SK-N-SH (cell line): ENCODE data around the gene FAM20A. TPM values are rescaled to one million over a fixed set of nuclear protein-coding genes. Genes with fewer than 3 reads are reported as not detected.

Source experiments
- CTCF ChIA-PET: fragments of 300-600, 350-600 bp; formaldehyde crosslinking; extraction: SDS; loops from one replicate; lab custom pipeline; 2021; lab: Yijun Ruan, JAX
- POLR2A ChIA-PET: fragments of 350-600 bp; sonication (Branson Sonifier 250); formaldehyde crosslinking; extraction: SDS; loops from one replicate; lab custom pipeline; 2020; ENCODE audit warnings: antibody characterized with exemption, inconsistent platforms; lab: Yijun Ruan, JAX
- DNase-seq: peaks from one replicate; pipeline ENCODE4 v3.0.0; 2012
- H2AFZ ChIP-seq: fragments of 200-600 bp; sonication (generic); 2 replicates; pipeline ENCODE4 v1.8.1; 2016; ENCODE audit warnings: antibody characterized with exemption, mild to moderate bottlenecking, low read depth
- H3F3A ChIP-seq: fragments of 200-600 bp; sonication (generic); replicated peaks from 2 replicates; pipeline ENCODE3; 2016; ENCODE audit warnings: antibody characterized with exemption, mild to moderate bottlenecking; ENCODE audit not compliant: insufficient read depth
- H3K27ac ChIP-seq, 2 experiments: fragments of 200-500 bp in 1 of 2; fragments of 200-600 bp in 1 of 2; sonication (Bioruptor generic) in 1 of 2; sonication (generic), shearing (Covaris generic) in 1 of 2; 2 replicates each; pipeline versions ENCODE4 v1.5.1 to v1.6.1; 2014 to 2016; ENCODE audit warnings: low read depth in 2 of 2, inconsistent platforms in 1 of 2, low read length in 1 of 2, mild to moderate bottlenecking in 1 of 2, mixed read lengths in 1 of 2
- H3K27me3 ChIP-seq: fragments of 200-600 bp; sonication (generic), shearing (Covaris generic); 2 replicates; pipeline ENCODE4 v1.6.1; 2016; ENCODE audit warnings: mixed run types; ENCODE audit not compliant: insufficient read depth
- H3K36me3 ChIP-seq, 2 experiments: fragments of 200-500 bp in 1 of 2; fragments of 200-600 bp in 1 of 2; sonication (Bioruptor generic) in 1 of 2; sonication (generic) in 1 of 2; replicated peaks in 1 of 2; 2 replicates each; pipeline versions ENCODE3 to v1.5.1; 2014 to 2016; ENCODE audit warnings: low read length in 1 of 2, mild to moderate bottlenecking in 1 of 2; ENCODE audit not compliant: insufficient read depth in 2 of 2, control insufficient read depth in 1 of 2
- H3K4me1 ChIP-seq, 2 experiments: fragments of 200-500 bp in 1 of 2; fragments of 200-600 bp in 1 of 2; sonication (Bioruptor generic) in 1 of 2; sonication (generic), shearing (Covaris generic) in 1 of 2; 2 replicates each; pipeline versions ENCODE4 v1.5.1 to v1.6.1; 2014 to 2016; ENCODE audit warnings: low read depth in 1 of 2, low read length in 1 of 2, mixed run types in 1 of 2; ENCODE audit not compliant: insufficient read depth in 2 of 2, control insufficient read depth in 1 of 2
- H3K4me2 ChIP-seq: fragments of 200-600 bp; sonication (generic), shearing (Covaris generic); 2 replicates; pipeline ENCODE4 v1.6.1; 2017; ENCODE audit warnings: mixed run types
- H3K4me3 ChIP-seq, 2 experiments: fragments of 200-500 bp in 1 of 2; fragments of 200-600 bp in 1 of 2; sonication (Bioruptor generic) in 1 of 2; sonication (generic), shearing (Covaris generic) in 1 of 2; 2 replicates each; pipeline versions ENCODE4 v1.5.1 to v1.8.1; 2014 to 2016; ENCODE audit warnings: low read depth in 2 of 2, inconsistent platforms in 1 of 2, low read length in 1 of 2, mild to moderate bottlenecking in 1 of 2, mixed read lengths in 1 of 2, moderate library complexity in 1 of 2
- H3K79me2 ChIP-seq: fragments of 200-600 bp; sonication (generic); 2 replicates; pipeline ENCODE4 v1.8.1; 2017; ENCODE audit warnings: mild to moderate bottlenecking; ENCODE audit not compliant: insufficient read depth
- H3K9ac ChIP-seq: fragments of 200-600 bp; sonication (generic); 2 replicates; pipeline ENCODE4 v1.6.1; 2017; ENCODE audit warnings: mixed run types
- H3K9me2 ChIP-seq: fragments of 200-600 bp; sonication (generic); 2 replicates; pipeline ENCODE4 v1.6.1; 2017; ENCODE audit warnings: mixed run types
- H3K9me3 ChIP-seq: fragments of 200-600 bp; sonication (generic); 2 replicates; pipeline ENCODE4 v1.6.1; 2017; ENCODE audit warnings: mixed run types, mild to moderate bottlenecking, moderate library complexity
- H4K20me1 ChIP-seq: fragments of 200-600 bp; sonication (generic); 2 replicates; pipeline ENCODE4 v1.6.1; 2017; ENCODE audit warnings: mild to moderate bottlenecking, mixed run types; ENCODE audit not compliant: insufficient read depth
- CHD2 ChIP-seq: fragments of 150-350 bp; IDR thresholded peaks from 2 replicates; pipeline ENCODE4 v1.6.1; 2018; ENCODE audit warnings: low read length; ENCODE audit not compliant: partially characterized antibody
- CTCF ChIP-seq: fragments of 200-600 bp; sonication (generic); IDR thresholded peaks from 2 replicates; pipeline ENCODE4 v1.6.1; 2017; ENCODE audit warnings: antibody characterized with exemption, mild to moderate bottlenecking, moderate library complexity
- EZH2phosphoT487 ChIP-seq: fragments of 200-600 bp; sonication (generic); IDR thresholded peaks from 2 replicates; pipeline ENCODE4 v1.6.1; 2017; ENCODE audit warnings: low read depth, mixed run types, mild to moderate bottlenecking, antibody characterized with exemption, moderate library complexity, borderline replicate concordance
- FOXJ3 ChIP-seq: sonication (generic); formaldehyde crosslinking; IDR thresholded peaks from 2 replicates; pipeline ENCODE4 v1.5.1; 2020; ENCODE audit warnings: mild to moderate bottlenecking, missing genetic modification reagents
- FOXM1 ChIP-seq: IDR thresholded peaks from 2 replicates; pipeline ENCODE4 v1.4.0; 2012; ENCODE audit warnings: low read depth, mild to moderate bottlenecking
- GABPA ChIP-seq: IDR thresholded peaks from 2 replicates; pipeline ENCODE4 v1.4.0; 2012; ENCODE audit warnings: low read depth, mild to moderate bottlenecking
- GATA2 ChIP-seq: sonication (generic); formaldehyde crosslinking; IDR thresholded peaks from 2 replicates; pipeline ENCODE4 v1.5.0; 2020; ENCODE audit warnings: mild to moderate bottlenecking, missing genetic modification reagents
- MEF2A ChIP-seq: IDR thresholded peaks from 2 replicates; pipeline ENCODE4 v1.4.0; 2012; ENCODE audit warnings: low read depth, borderline replicate concordance
- NRF1 ChIP-seq: IDR thresholded peaks from 2 replicates; pipeline ENCODE4 v1.6.1; 2012; ENCODE audit warnings: low read depth, mild to moderate bottlenecking, low read length
- POLR2AphosphoS5 ChIP-seq: IDR thresholded peaks from 2 replicates; pipeline ENCODE4 v1.6.1; 2012; ENCODE audit warnings: low read depth, low read length
- WGBS: methylation state at CpG from one replicate; pipeline ENCODE4 v1.1.6; 2017; ENCODE audit warnings: low lambda C conversion rate; 5-methylcytosine and 5-hydroxymethylcytosine counted together
- polyA plus RNA-seq, 3 experiments: library from polyadenylated mRNA; depleted of rRNA; stranded (reverse); fragments of >200 nt; gene quantifications; 2 replicates each; pipeline ENCODE4 v1.2.3, GENCODE V29; 2012
- TF ChIP-seq, protein P1 (sequence below): IDR thresholded peaks from 2 replicates; pipeline ENCODE4 v1.4.0; 2012; ENCODE audit warnings: low read depth
- TF ChIP-seq, protein P2 (sequence below): IDR thresholded peaks from 2 replicates; pipeline ENCODE4 v1.6.1; 2012; ENCODE audit warnings: mild to moderate bottlenecking, low read depth, low read length, moderate library complexity
- TF ChIP-seq, protein P3 (sequence below): IDR thresholded peaks from 2 replicates; pipeline ENCODE4 v1.4.0; 2012; ENCODE audit warnings: low read depth, borderline replicate concordance

Gene FAM20A
- polyA plus RNA-seq, 1 of the 3 experiments (the other 2 are of a cell fraction), result not detected

- Histone ChIP-seq H3K9me3 (peaks cover 15% of the 10 kb centered on the region), H3K4me1 (no peaks in the 10 kb centered on the region), H3K27me3 (no peaks in the 10 kb centered on the region), H3K36me3 (no peaks in the 10 kb centered on the region), H3F3A (no peaks in the 10 kb centered on the region), H4K20me1 (no peaks in the 10 kb centered on the region)
- 4% methylated on average over 1 of the region's 1 CpG for WGBS
- CTCF ChIA-PET, result no interaction called here
- TF ChIP-seq, protein P1, sequence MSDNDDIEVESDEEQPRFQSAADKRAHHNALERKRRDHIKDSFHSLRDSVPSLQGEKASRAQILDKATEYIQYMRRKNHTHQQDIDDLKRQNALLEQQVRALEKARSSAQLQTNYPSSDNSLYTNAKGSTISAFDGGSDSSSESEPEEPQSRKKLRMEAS, result no peak
- TF ChIP-seq CHD2 (no peak), GABPA (no peak), CTCF (no peak), FOXJ3 (CRISPR knock-in tag) (no peak), EZH2phosphoT487 (no peak), NRF1 (no peak), GATA2 (CRISPR knock-in tag) (no peak), FOXM1 (no peak), POLR2AphosphoS5 (no peak), MEF2A (no peak)
- TF ChIP-seq, protein P2, sequence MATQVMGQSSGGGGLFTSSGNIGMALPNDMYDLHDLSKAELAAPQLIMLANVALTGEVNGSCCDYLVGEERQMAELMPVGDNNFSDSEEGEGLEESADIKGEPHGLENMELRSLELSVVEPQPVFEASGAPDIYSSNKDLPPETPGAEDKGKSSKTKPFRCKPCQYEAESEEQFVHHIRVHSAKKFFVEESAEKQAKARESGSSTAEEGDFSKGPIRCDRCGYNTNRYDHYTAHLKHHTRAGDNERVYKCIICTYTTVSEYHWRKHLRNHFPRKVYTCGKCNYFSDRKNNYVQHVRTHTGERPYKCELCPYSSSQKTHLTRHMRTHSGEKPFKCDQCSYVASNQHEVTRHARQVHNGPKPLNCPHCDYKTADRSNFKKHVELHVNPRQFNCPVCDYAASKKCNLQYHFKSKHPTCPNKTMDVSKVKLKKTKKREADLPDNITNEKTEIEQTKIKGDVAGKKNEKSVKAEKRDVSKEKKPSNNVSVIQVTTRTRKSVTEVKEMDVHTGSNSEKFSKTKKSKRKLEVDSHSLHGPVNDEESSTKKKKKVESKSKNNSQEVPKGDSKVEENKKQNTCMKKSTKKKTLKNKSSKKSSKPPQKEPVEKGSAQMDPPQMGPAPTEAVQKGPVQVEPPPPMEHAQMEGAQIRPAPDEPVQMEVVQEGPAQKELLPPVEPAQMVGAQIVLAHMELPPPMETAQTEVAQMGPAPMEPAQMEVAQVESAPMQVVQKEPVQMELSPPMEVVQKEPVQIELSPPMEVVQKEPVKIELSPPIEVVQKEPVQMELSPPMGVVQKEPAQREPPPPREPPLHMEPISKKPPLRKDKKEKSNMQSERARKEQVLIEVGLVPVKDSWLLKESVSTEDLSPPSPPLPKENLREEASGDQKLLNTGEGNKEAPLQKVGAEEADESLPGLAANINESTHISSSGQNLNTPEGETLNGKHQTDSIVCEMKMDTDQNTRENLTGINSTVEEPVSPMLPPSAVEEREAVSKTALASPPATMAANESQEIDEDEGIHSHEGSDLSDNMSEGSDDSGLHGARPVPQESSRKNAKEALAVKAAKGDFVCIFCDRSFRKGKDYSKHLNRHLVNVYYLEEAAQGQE, result no peak
- TF ChIP-seq, protein P3, sequence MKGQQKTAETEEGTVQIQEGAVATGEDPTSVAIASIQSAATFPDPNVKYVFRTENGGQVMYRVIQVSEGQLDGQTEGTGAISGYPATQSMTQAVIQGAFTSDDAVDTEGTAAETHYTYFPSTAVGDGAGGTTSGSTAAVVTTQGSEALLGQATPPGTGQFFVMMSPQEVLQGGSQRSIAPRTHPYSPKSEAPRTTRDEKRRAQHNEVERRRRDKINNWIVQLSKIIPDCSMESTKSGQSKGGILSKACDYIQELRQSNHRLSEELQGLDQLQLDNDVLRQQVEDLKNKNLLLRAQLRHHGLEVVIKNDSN, result no peak
- TF ChIP-seq, all 33 proteins: peak for 0
- no peak overlapping the region for H3K4me2 ChIP-seq
- H2AFZ ChIP-seq, result no peak overlapping the region
- POLR2A ChIA-PET, result no interaction called here
- DNase-seq, result no peak
- no peak overlapping the region for H3K27ac ChIP-seq
- no peak overlapping the region for H3K4me3 ChIP-seq
- H3K9ac ChIP-seq, result no peak overlapping the region
- H3K79me2 ChIP-seq, result no peaks in the 10 kb centered on the region
- H3K9me2 ChIP-seq, result no peaks in the 10 kb centered on the region
These were observed 9.4 kb upstream of the FAM20A start for GRCh38 chr17:68610554-68610953.
